Coronary artery (tissue), 2 donors: Measurements from ENCODE around the gene NXN.
"Not testable (repeated sequence)": the region's sequence is repeated elsewhere in the genome, so short reads cannot be mapped to it uniquely, and the experiment has no call there.

Experiments used
- DNase-seq: peaks from one replicate; pipeline ENCODE4 v3.0.0-alpha.2; 2017; ENCODE audit warnings: low spot score
- H3K27ac ChIP-seq, 2 donors: fragments of 200-600 bp; sonication (generic); one replicate each; pipeline ENCODE4 v1.5.1; 2016 to 2019
- H3K4me3 ChIP-seq: fragments of 200-600 bp; sonication (generic); 2 replicates; pipeline ENCODE4 v1.5.1; 2016; ENCODE audit warnings: mild to moderate bottlenecking, moderate library complexity
- TF ChIP-seq, protein P1 (sequence below): fragments of 200-600 bp; sonication (generic); IDR thresholded peaks from one replicate; pipeline ENCODE4 v1.5.1; 2019; ENCODE audit warnings: antibody characterized with exemption

Gene NXN

GRCh38 chr17:859061-859823 lies 120.3 kb downstream of the NXN start:
- H3K4me3 ChIP-seq = peak overlapping the region; percentile 6
- H3K27ac ChIP-seq = peak overlapping the region; percentile 64 to 80
- TF ChIP-seq, protein P1, sequence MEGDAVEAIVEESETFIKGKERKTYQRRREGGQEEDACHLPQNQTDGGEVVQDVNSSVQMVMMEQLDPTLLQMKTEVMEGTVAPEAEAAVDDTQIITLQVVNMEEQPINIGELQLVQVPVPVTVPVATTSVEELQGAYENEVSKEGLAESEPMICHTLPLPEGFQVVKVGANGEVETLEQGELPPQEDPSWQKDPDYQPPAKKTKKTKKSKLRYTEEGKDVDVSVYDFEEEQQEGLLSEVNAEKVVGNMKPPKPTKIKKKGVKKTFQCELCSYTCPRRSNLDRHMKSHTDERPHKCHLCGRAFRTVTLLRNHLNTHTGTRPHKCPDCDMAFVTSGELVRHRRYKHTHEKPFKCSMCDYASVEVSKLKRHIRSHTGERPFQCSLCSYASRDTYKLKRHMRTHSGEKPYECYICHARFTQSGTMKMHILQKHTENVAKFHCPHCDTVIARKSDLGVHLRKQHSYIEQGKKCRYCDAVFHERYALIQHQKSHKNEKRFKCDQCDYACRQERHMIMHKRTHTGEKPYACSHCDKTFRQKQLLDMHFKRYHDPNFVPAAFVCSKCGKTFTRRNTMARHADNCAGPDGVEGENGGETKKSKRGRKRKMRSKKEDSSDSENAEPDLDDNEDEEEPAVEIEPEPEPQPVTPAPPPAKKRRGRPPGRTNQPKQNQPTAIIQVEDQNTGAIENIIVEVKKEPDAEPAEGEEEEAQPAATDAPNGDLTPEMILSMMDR = no peak
- DNase-seq = no peak

DNA sequence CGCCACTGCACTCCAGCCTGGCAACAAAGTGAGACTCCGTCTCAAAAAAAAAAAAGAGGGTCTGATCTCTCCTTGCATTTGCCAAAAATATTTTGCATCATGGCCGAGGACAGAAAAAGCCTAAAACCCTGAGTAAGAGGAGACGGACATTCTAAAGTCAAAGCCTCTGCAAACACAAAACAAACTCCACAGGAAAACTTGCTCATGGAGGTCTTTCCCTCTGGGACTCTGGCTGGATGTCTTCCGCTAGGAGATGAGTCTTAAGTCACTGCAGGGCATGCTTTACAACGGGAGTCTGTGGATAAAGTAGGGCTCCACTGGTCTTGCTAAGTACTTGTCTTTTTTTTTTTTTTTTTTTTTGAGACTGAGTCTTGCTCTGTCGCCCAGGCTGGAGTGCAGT lies 123.4 kb downstream of the NXN start:
- DNase-seq = no peak
- TF ChIP-seq, protein P1 = no peak
- Histone ChIP-seq H3K4me3 (no peak overlapping the region), H3K27ac (peak overlapping the region; percentile 57 to 71)

GRCh38 chr17:855569-855968 lies 124.0 kb downstream of the NXN start:
- H3K4me3 ChIP-seq = no peak overlapping the region
- no peak for DNase-seq
- TF ChIP-seq, protein P1 = no peak
- H3K27ac ChIP-seq = peak overlapping the region; percentile 57 to 71

DNA sequence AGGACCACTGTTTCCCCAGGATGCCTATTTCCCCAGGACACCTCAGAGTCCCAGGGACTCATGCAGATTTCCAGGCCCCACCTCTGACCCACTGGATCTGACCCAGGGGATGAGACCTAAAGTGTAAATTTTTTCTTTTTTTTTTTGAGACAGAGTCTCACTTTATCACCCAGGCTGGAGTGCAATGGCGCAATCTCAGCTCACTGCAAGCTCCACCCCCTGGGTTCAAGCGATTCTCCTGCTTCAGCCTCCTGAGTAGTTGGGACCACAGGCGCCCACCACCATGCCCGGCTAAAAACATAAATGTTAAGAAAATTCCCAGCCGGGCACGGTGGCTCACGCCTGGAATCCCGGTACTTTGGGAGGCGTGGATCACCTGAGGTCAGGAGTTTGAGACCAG lies 126.7 kb downstream of the NXN start:
- not testable (repeated sequence) for H3K4me3 ChIP-seq, DNase-seq, H3K27ac ChIP-seq

DNA sequence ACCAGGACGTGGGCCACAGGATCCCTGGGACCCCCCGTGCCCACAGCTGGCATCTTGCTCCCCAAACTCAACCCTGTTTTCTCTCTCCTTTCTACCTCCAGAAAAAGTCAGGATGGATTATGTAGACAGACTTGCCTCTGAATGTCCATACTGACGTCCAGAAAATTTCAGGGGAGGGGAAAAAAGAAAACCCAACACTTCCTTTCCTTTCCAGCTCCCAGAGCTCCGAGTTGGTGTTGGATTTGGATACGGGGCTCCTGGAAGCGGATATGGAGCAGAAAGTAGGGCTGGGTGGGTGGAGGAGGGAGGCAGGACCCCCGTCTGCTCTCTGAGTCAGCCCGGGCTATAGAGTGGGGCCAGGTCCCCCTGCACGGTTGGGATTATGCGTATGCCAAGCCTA lies 127.2 kb downstream of the NXN start:
- DNase-seq = no peak
- peak overlapping the region; percentile 23 to 54 for H3K27ac ChIP-seq
- TF ChIP-seq, protein P1 = no peak
- no peak overlapping the region for H3K4me3 ChIP-seq

DNA sequence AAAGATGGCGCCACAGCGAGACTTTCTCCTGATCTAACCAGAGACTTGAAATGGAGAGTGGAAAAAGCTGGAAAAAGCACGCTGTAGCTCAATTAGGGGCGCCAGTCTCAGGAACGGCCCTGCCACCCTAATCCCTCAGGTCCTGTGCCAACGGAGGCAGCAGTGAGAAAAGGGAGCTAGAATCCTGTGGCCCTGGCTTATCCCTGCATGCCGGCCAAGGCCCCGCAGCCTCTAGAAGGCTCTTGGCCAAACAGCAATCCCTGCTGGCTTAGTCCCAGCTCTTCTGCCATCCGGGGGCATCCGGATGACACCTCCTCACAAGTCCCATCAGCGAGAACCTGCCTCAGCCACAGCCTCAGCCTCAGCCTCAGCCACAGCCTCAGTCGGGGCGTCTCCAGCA lies 127.7 kb downstream of the NXN start:
- DNase-seq = no peak
- TF ChIP-seq, protein P1 = no peak
- Histone ChIP-seq H3K27ac (peak overlapping the region; percentile 23 to 54), H3K4me3 (no peak overlapping the region)

GRCh38 chr17:850851-851763 lies 128.5 kb downstream of the NXN start:
- H3K4me3 ChIP-seq = peak overlapping the region; percentile 42
- TF ChIP-seq, protein P1 = no peak
- H3K27ac ChIP-seq = peak overlapping the region; percentile 36 to 83
- DNase-seq = no peak
